K562 (cell line): ENCODE measurements around the gene EFNA2. TPM values are rescaled to one million over a fixed set of nuclear protein-coding genes. Genes with fewer than 3 reads are reported as not detected.

ENCODE experiments used
- BCOR ChIP-seq: fragments of 450-650 bp; IDR thresholded peaks from 2 replicates; pipeline ENCODE4 v1.6.1; 2016
- FIP1L1 ChIP-seq: fragments of 200-400 bp; formaldehyde crosslinking; IDR thresholded peaks from 2 replicates; pipeline ENCODE4 v1.6.1; 2018; ENCODE audit warnings: mild to moderate bottlenecking, low read depth, low read length; ENCODE audit not compliant: poor library complexity, severe bottlenecking
- FOXP1 ChIP-seq: sonication (generic); formaldehyde crosslinking; IDR thresholded peaks from 2 replicates; pipeline ENCODE4 v1.8.0; 2022; ENCODE audit warnings: mild to moderate bottlenecking, missing genetic modification reagents
- JUN ChIP-seq, 2 experiments: sonication (generic) in 1 of 2; formaldehyde crosslinking in 1 of 2; IDR thresholded peaks; 2 replicates each; pipeline versions ENCODE4 v1.6.1 to v1.8.0; 2012 to 2022; ENCODE audit warnings: borderline replicate concordance in 2 of 2, mild to moderate bottlenecking in 2 of 2, improper control_type of control experiment in 1 of 2, low read depth in 1 of 2, low read length in 1 of 2, missing genetic modification reagents in 1 of 2
- KDM1A ChIP-seq, 2 experiments: fragments of 450-650 bp; IDR thresholded peaks; 2 replicates each; pipeline ENCODE4 v1.6.1; 2016; ENCODE audit warnings: mild to moderate bottlenecking in 2 of 2
- NFE2 ChIP-seq: IDR thresholded peaks from 2 replicates; pipeline ENCODE4 v1.6.1; 2014; ENCODE audit warnings: antibody characterized with exemption, low read depth
- NR3C1 ChIP-seq: sonication (generic); formaldehyde crosslinking; IDR thresholded peaks from 2 replicates; pipeline ENCODE4 v1.8.1; 2022; ENCODE audit warnings: missing genetic modification reagents
- PHF20 ChIP-seq: fragments of 450-650 bp; IDR thresholded peaks from 2 replicates; pipeline ENCODE4 v1.6.1; 2018; ENCODE audit not compliant: partially characterized antibody
- POLR2G ChIP-seq: fragments of 200-400 bp; formaldehyde crosslinking; IDR thresholded peaks from 2 replicates; pipeline ENCODE4 v1.6.1; 2017; ENCODE audit warnings: low read depth, mild to moderate bottlenecking, antibody characterized with exemption, low read length, moderate library complexity
- RCOR1 ChIP-seq, 2 experiments: IDR thresholded peaks; 2 replicates each; pipeline ENCODE4 v1.6.1; 2012; ENCODE audit warnings: low read depth in 2 of 2, low read length in 2 of 2, borderline replicate concordance in 1 of 2, improper control_type of control experiment in 1 of 2
- SIRT6 ChIP-seq: IDR thresholded peaks from one replicate; pipeline ENCODE4 v1.6.1; 2012; ENCODE audit warnings: low read depth, mild to moderate bottlenecking, control low read depth, inconsistent platforms, low read length, moderate library complexity
- SP1 ChIP-seq: sonication (generic); formaldehyde crosslinking; IDR thresholded peaks from 2 replicates; pipeline ENCODE4 v1.8.1; 2022; ENCODE audit warnings: mild to moderate bottlenecking, missing genetic modification reagents
- ZBTB7A ChIP-seq: IDR thresholded peaks from 2 replicates; pipeline ENCODE4 v1.6.1; 2011; ENCODE audit warnings: low read depth, mild to moderate bottlenecking, low read length, moderate library complexity, borderline replicate concordance; ENCODE audit not compliant: control insufficient read depth
- ZNF143 ChIP-seq: sonication (generic); formaldehyde crosslinking; IDR thresholded peaks from 2 replicates; pipeline ENCODE4 v1.9.0; 2022; ENCODE audit warnings: mild to moderate bottlenecking, missing genetic modification reagents
- ZNF766 ChIP-seq: fragments of 200-800 bp; sonication (Bioruptor generic); conservative IDR thresholded peaks from 2 replicates; pipeline ENCODE4 v1.6.1; 2016; ENCODE audit warnings: missing genetic modification characterization, missing compliant biosample characterization
- polyA plus RNA-seq, 8 experiments: library from polyadenylated mRNA; depleted of rRNA in 4 of 8; stranded (reverse) in 5 of 8; unstranded in 3 of 8; fragments of >200 nt; fragmentation: Nextera tagmentation in 2 of 8; fragmentation: Illumina TruSeq in 1 of 8; extraction: Ambion mirVana in 2 of 8; extraction: Trizol in 1 of 8; gene quantifications; 2 replicates each; pipeline versions ENCODE4 v1.2.1 to v1.2.3, GENCODE V29; 2011 to 2014; ENCODE audit warnings: inconsistent platforms in 1 of 8, missing spikeins in 1 of 8
- total RNA-seq, 7 experiments: library from RNA; depleted of rRNA in 6 of 7; stranded (reverse); fragments of >200 nt in 6 of 7; fragmentation: Illumina TruSeq in 2 of 7; extraction: Trizol in 2 of 7; gene quantifications; 2 replicates each; pipeline versions ENCODE4 v1.2.1 to v1.2.3, GENCODE V29; 2011 to 2021; ENCODE audit warnings: low replicate concordance in 1 of 7
- TF ChIP-seq, protein P1 (sequence below), 2 experiments: fragments of 450-650 bp in 1 of 2; sonication (generic) in 1 of 2; formaldehyde crosslinking in 1 of 2; IDR thresholded peaks in 1 of 2; conservative IDR thresholded peaks in 1 of 2; 2 replicates each; pipeline versions ENCODE4 v1.6.1 to v1.8.1; 2016 to 2023; ENCODE audit warnings: mild to moderate bottlenecking in 2 of 2, moderate library complexity in 2 of 2, inconsistent platforms in 1 of 2, missing genetic modification reagents in 1 of 2
- TF ChIP-seq, protein P2 (sequence below): fragments of 250-450 bp; sonication (Bioruptor Pico); IDR thresholded peaks from 2 replicates; pipeline ENCODE4 v1.4.0; 2020; ENCODE audit warnings: mild to moderate bottlenecking
- TF ChIP-seq, protein P3 (sequence below): sonication (generic); formaldehyde crosslinking; IDR thresholded peaks from 2 replicates; pipeline ENCODE4 v1.8.0; 2022; ENCODE audit warnings: mild to moderate bottlenecking, missing genetic modification reagents

The EFNA2 gene
- total and polyA plus RNA-seq, 9 of the 15 experiments (the other 6 are each of a cell fraction or from before 2014, with no cell fraction given) = 0.11 to 0.44 (median 0.15) TPM; not detected in 6

DNA sequence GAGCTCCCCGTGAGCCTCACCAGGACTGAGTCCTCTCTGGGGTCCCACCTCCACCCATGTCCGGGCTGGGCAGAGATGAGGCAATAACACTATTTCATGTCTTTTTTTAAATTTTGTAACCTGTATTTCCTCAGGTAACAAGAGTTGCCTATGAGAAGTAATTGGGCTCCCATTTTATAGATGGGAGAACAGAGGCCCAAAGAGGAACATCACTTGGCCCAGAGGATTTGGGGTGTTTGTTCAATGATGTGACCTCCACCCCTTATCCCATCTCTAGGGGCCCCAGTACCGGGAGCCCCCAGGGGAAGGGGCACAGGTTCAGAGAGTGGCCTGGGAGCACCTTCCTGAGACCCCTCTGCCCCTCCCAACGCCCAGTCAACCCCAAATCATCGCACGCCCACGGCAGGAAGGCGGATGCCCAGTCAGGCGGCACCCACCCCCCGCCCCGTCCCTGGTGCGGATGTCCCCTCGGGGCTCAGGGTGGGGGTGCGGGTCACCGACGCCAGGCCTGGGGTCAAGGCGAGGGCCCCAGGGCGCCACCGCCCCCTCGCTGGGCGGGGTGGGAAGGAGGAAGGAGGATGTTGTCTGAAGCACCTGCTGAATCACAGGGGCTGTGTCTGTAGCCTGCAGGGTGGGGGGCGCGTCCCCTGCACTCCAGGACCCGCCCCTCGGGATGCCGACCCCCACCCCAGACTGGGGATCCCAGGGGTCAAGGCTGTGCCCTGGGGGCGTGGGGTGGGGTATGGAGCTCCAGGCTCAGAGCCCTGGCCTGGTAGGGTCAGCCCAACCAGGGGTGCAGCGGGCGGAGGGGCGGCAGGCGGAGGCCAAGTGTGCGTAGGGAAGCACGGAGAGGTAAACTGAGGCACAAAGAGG is 25.6 kb upstream of the EFNA2 start (continued):
- TF ChIP-seq, protein P1, sequence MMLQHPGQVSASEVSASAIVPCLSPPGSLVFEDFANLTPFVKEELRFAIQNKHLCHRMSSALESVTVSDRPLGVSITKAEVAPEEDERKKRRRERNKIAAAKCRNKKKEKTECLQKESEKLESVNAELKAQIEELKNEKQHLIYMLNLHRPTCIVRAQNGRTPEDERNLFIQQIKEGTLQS (IDR thresholded peaks at IDR 0.05) = no peak
- TF ChIP-seq, protein P1 (CRISPR knock-in tag; conservative IDR thresholded peaks at IDR 0.05) = no peak
- TF ChIP-seq NR3C1 = 0 out of 2 replicates have a peak, but pooled peaks have one; percentile 28
- TF ChIP-seq NFE2 = 0 out of 2 replicates have a peak, but pooled peaks have one; percentile 10
- peak; percentile 89 for TF ChIP-seq BCOR
- peak in 1 of 2 experiments; percentile 69; a peak in 1 of 4 replicates for TF ChIP-seq RCOR1 (IDR thresholded peaks at IDR 0.05; ENCODE audit: borderline replicate concordance in 1 of 2, low read depth in 2 of 2, low read length in 2 of 2)
- no peak for TF ChIP-seq JUN (IDR thresholded peaks at IDR 0.05; ENCODE audit: borderline replicate concordance, low read depth, low read length)
- TF ChIP-seq JUN (CRISPR knock-in tag; IDR thresholded peaks at IDR 0.05; ENCODE audit: borderline replicate concordance) = 0 out of 2 replicates have a peak, but pooled peaks have one; percentile 61
- TF ChIP-seq KDM1A (IDR thresholded peaks at IDR 0.05) = peak; percentile 41 to 81
- TF ChIP-seq, protein P2, sequence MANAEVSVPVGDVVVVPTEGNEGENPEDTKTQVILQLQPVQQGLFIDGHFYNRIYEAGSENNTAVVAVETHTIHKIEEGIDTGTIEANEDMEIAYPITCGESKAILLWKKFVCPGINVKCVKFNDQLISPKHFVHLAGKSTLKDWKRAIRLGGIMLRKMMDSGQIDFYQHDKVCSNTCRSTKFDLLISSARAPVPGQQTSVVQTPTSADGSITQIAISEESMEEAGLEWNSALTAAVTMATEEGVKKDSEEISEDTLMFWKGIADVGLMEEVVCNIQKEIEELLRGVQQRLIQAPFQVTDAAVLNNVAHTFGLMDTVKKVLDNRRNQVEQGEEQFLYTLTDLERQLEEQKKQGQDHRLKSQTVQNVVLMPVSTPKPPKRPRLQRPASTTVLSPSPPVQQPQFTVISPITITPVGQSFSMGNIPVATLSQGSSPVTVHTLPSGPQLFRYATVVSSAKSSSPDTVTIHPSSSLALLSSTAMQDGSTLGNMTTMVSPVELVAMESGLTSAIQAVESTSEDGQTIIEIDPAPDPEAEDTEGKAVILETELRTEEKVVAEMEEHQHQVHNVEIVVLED (CRISPR knock-in tag) = no peak
- TF ChIP-seq FOXP1 = peak; percentile 66; the same call in 1 of the 2 replicates
- peak; percentile 82 for TF ChIP-seq POLR2G
- TF ChIP-seq SIRT6 = no peak
- TF ChIP-seq, protein P3, sequence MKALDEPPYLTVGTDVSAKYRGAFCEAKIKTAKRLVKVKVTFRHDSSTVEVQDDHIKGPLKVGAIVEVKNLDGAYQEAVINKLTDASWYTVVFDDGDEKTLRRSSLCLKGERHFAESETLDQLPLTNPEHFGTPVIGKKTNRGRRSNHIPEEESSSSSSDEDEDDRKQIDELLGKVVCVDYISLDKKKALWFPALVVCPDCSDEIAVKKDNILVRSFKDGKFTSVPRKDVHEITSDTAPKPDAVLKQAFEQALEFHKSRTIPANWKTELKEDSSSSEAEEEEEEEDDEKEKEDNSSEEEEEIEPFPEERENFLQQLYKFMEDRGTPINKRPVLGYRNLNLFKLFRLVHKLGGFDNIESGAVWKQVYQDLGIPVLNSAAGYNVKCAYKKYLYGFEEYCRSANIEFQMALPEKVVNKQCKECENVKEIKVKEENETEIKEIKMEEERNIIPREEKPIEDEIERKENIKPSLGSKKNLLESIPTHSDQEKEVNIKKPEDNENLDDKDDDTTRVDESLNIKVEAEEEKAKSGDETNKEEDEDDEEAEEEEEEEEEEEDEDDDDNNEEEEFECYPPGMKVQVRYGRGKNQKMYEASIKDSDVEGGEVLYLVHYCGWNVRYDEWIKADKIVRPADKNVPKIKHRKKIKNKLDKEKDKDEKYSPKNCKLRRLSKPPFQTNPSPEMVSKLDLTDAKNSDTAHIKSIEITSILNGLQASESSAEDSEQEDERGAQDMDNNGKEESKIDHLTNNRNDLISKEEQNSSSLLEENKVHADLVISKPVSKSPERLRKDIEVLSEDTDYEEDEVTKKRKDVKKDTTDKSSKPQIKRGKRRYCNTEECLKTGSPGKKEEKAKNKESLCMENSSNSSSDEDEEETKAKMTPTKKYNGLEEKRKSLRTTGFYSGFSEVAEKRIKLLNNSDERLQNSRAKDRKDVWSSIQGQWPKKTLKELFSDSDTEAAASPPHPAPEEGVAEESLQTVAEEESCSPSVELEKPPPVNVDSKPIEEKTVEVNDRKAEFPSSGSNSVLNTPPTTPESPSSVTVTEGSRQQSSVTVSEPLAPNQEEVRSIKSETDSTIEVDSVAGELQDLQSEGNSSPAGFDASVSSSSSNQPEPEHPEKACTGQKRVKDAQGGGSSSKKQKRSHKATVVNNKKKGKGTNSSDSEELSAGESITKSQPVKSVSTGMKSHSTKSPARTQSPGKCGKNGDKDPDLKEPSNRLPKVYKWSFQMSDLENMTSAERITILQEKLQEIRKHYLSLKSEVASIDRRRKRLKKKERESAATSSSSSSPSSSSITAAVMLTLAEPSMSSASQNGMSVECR (CRISPR knock-in tag) = 0 out of 2 replicates have a peak, but pooled peaks have one; percentile 52
- no peak for TF ChIP-seq ZNF766
- TF ChIP-seq FIP1L1 = peak; percentile 72
- TF ChIP-seq ZNF143 (CRISPR knock-in tag) = peak; percentile 43; the same call in 1 of the 2 replicates
- TF ChIP-seq ZBTB7A = peak; percentile 79; the same call in 1 of the 2 replicates
- peak; percentile 37 for TF ChIP-seq PHF20
- no peak for TF ChIP-seq SP1 (CRISPR knock-in tag)
